ENCODE data around the gene NAALAD2.

DNA sequence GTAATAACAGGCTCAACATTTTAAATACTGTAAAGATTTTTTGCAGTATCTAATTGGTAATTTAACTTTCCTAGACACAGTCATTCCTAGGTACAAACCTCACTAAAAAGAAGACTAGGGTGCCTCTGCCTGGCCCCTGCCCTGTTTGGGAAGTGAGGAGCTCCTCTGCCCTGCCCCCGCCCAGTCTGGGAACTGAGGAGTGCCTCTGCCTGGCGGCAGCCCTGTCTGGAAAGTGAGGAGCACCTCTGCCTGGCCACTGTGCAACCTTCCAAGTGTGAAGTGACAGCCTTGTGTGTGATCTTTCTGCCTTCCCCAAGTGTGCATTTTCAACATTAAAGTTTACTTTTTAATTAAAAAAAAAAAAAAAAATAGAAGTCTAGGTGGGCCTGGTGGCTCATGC lies 84.1 kb downstream of the NAALAD2 start:
- TF ChIP-seq, protein P1, sequence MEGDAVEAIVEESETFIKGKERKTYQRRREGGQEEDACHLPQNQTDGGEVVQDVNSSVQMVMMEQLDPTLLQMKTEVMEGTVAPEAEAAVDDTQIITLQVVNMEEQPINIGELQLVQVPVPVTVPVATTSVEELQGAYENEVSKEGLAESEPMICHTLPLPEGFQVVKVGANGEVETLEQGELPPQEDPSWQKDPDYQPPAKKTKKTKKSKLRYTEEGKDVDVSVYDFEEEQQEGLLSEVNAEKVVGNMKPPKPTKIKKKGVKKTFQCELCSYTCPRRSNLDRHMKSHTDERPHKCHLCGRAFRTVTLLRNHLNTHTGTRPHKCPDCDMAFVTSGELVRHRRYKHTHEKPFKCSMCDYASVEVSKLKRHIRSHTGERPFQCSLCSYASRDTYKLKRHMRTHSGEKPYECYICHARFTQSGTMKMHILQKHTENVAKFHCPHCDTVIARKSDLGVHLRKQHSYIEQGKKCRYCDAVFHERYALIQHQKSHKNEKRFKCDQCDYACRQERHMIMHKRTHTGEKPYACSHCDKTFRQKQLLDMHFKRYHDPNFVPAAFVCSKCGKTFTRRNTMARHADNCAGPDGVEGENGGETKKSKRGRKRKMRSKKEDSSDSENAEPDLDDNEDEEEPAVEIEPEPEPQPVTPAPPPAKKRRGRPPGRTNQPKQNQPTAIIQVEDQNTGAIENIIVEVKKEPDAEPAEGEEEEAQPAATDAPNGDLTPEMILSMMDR (conservative IDR thresholded peaks at IDR 0.05 in 1 of 2, IDR thresholded peaks at IDR 0.05 in 1 of 2; ENCODE audit: extremely low read depth in 1 of 2, insufficient read depth in 1 of 2, low read depth in 1 of 2, low read length in 2 of 2): no peak
- no peak for TF ChIP-seq EZH2 (IDR thresholded peaks at IDR 0.05; ENCODE audit: borderline replicate concordance, low read length)

Measured in mammary epithelial cell (primary cell).